Limb (tissue), 2 donors: Measurements from ENCODE around the gene FAM120A.

Experiments used
- DNase-seq, 2 donors: peaks; one replicate each; pipeline ENCODE4 v3.0.0-alpha.2; 2016; ENCODE audit errors: extremely low spot score in 2 of 2

FAM120A gene

GRCh38 chr9:93595461-93595860 is 144.0 kb downstream of the FAM120A start:
- no peak for DNase-seq

DNA sequence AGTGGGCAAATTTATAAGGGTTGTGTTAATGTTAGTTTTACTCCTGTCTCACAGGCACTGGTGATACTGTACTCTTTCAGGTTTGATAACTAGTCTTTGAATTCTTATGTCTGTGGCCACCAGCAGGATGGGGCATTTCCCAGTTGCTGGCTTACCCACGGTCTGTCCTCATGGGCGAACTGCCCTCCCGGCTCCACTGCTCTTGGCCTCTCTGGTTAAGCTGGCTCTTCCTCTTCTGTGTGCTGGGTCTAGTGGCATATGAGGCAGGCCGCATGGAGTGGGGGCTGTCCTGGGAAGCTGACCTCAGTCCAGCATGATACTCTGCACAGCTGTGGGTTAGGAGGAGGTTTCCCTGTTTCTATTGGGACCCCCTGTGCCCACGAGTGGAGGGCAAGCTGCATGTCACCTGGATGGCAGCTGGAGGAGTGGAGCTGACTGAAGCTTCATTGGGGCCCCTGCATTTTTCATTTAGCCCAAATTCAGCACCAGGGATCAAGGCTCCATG is 144.4 kb downstream of the FAM120A start:
- DNase-seq = no peak

GRCh38 chr9:93596399-93596798 is 144.9 kb downstream of the FAM120A start:
- DNase-seq = no peak

- no peak for DNase-seq
Measured at GRCh38 chr9:93597142-93597706, 145.7 kb downstream of the FAM120A start.

GRCh38 chr9:93597871-93598646 is 146.6 kb downstream of the FAM120A start:
- peak in 1 of 2 donors; percentile 28 for DNase-seq

GRCh38 chr9:93598647-93599241 is 147.3 kb downstream of the FAM120A start:
- DNase-seq = peak in 1 of 2 donors; percentile 26

GRCh38 chr9:93599571-93600403 is 148.3 kb downstream of the FAM120A start:
- no peak for DNase-seq

DNA sequence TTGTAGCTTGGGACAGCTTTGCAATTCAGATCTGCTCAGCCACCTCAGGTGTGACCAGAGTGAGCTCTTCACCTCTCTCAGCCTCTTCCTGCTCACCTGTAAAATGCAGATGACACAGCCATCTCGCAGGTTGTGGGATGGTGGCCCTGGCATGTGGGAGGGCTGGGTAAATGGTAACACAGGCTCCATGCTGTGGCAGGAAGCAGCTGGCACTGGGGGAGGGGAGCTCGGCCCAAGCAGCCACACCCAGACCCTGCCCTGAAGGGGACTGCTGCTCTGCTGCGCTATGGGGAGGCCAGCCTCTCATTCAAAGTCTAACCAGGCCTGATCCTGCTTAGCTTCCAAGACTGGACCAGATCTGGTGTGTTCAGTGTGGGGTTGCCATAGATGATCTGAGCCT is 149.0 kb downstream of the FAM120A start:
- peak in 1 of 2 donors; percentile 40 for DNase-seq

DNA sequence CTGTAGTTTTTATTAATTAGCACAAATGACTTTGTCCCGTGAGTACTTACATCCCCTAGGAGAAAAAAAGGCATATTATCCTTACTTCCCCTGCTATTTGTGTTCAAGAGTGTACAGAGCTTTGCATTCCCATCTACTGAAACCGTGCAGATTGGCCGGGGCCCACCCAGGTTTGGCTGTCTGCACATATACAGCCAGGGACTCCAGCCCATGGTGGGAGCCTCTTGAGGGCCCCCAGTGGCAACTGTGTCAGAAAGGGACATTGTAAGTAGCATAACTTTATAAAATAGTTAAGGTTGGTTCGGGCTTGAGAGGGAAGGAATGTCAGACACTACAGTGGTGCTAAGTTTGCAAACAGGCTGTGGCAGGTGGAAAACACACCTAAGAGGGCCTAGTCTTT is 149.6 kb downstream of the FAM120A start:
- no peak for DNase-seq

- DNase-seq = no peak
Measured at GRCh38 chr9:93601666-93602065, 150.2 kb downstream of the FAM120A start.

DNA sequence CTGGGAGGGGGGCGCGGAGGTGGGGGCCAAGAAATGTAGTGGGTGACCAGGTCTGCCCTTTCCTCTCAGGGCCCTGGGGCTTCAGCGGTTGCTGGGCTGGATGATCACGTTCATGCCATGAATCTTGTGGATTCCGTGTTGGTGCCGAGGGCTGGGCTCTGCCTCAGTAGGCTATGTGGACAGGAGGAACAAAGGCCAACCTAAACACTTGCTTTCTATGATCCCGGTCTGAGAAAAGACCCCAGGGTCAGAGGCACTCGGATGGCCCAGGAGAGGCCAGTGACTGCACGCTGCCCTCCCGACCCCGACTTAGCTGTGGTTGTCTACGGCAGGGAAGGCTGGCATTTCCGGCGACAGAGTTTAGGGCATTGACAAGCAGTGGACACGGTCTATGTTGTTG is 151.5 kb downstream of the FAM120A start:
- DNase-seq = no peak

DNA sequence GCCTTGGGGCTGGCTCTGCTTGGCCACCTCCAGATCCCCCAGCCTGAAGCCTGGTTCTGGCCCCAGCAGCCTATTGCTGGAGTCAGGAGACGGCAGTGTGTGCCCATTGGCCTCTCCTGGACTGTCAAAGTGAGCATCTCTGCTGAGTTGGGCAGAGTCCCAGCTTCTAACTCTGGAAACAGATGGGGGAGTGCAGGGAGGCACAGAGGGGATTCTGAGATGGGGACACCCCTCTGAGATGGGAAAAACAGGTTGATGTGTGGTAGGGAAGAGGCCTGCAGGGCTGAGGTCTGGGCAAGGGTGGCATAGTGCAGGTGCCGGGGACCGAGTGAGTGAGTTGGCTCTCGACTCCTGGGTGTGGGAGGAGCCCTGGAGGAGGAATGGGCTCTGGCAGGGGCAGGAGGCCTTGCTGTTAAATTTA is 152.4 kb downstream of the FAM120A start:
- no peak for DNase-seq

- DNase-seq = no peak
Measured at GRCh38 chr9:93606187-93606586, 154.7 kb downstream of the FAM120A start.

DNA sequence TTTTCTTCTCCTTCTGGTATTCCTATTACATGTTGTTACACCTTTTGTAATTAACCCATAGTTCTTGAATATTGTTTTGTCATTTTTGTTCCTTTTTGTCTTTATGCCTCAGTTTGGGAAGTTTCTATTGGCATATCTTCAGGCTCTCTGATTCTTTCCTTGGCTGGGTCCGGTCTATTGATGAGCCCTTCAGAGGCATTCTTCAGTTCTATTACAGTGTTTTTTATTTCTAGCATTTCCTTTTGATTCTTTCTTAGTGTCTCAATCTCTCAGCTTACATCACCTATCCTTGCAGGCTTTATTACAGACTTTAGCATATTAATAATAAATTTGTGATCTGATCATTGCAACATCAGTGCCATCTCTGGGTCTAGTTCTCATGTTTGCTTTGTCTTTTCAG is 158.7 kb downstream of the FAM120A start:
- no peak for DNase-seq

DNA sequence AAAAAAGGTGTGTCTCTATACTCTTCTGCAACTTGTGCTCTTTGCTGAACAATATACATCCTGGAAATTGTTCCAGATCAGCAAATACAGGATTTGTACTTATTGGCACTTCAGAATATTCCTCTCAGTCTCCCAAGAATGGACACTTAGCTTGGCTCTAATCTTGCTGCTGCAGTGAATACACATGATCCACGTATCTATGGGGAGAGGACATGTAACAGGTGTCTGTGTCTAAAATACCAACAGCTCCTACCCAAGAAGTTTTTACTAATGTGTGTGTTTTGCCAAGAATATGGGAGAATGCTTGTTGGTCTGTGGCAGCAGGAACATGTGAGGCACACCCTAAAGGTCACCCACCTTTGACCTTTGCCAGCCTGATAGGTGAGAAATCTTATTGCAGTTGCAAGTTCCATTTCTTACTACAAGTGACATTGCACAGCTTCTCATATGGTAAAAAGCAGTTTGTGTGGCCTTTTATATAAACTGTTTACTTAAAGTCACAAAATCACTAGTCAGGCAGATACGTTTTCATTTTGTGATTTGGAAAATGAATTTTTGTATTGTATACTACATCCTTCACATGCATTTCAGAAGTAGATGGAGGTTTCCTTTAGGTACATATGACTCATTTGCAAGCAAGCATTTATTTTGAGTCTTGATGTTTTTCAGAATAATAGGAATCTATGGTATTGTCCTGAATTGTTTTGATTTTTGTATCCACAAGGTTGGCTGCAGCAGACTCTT is 160.7 kb downstream of the FAM120A start:
- DNase-seq = no peak

DNA sequence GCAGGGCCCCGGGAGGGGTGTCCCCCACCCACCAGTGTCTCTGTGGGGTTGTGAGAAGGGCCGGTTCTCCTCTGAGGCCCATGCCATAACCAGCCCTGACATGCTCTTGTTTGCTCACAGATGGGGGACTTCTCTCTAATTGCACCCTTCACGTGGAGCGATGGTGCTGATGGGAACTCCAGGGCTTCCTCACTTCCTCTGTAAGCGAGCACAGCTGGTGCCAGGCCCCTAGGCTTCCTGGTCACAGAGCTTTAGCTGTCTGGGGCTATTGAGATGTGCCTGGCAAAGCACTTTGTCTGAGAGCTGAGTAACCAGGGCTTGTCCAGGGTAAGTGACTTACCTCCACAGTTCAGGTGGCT is 161.3 kb downstream of the FAM120A start:
- DNase-seq = no peak

- no peak for DNase-seq
Measured at GRCh38 chr9:93613174-93613573, 161.7 kb downstream of the FAM120A start.

DNA sequence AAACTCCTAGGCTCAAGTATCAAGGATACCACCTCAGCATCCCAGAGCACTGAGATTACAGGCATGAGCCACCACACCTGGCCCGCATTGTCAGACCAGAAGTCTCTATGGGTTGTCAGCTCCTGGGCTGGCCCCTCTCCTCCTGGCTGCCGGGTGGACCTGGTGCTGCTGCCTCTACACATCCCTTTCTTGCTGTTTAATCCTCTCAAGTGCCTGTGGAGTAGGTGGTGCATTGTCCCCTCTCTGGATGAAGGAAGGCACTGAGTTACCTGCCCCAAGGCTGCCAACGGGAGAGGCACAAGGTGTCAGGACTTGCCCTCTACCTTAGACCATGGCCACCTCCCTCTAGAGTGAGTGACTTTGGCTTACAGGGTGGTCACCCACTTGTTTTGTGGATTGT is 162.3 kb downstream of the FAM120A start:
- no peak for DNase-seq

DNA sequence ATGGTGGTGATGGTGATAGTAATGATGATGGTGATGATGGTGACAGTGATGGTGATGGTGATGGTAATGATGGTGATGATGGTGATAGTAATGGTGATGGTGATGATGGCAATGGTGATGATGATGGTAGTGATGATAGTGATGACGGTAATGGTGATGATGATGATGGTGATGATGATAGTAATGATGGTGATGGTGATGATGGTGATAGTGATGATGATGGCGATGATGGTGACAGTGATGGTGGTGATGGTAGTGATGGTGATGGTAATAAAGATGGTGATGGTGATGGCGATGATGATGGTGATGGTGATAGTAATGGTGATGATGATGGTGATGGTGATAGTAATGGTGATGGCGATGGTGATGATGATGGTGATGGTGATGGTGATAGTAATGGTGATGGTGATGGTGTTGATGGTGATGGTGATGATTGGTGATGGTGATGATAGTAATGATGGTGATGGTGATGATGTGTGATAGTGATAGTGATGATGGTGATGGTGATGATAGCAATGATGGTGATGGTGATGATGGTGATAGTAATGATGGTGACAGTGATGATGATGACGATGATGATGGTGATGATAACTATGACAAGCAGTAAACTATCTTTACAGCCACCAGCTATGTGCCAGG is 163.5 kb downstream of the FAM120A start:
- no peak for DNase-seq
